ENCODE data around the gene TPO.

DNA sequence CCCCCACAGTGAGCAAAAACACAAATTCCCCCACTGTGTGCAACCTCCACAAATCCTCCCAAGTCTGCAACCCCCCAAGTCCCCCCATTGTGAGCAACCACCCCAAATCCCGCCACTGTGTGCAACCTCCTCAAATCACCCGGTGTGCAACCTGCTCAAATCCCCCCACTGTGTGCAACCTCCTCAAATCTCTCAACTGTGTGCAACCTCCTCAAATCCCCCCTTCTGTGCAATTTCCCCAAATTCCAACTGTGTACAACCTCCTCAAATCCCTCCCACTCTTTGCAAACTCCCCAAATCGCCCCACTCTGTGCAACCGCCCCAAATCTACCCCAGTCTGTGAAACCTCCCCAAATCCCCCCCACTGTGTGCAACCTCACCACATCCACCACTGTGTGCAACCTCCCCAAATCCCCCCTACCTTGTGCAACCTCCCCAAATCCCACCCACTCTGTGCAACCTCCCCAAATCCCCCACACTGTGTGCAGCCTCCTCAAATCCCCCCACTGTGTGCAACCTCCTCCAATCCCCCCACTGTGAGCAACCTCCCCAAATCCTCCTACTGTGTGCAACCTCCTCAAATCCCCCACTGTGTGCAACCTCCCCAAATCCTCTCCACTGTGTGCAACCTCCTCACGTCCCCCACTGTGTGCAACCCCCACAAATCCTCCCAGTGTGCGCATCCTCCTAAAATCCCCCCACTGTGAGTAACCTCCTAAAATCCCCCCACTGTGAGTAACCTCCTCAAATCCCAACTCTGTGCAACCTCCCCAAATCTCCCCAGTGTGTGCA lies 115.2 kb downstream of the TPO start:
- TF ChIP-seq POLR2A (IDR thresholded peaks at IDR 0.05), result no peak
- no peak for TF ChIP-seq CTCF (IDR thresholded peaks at IDR 0.05)
- TF ChIP-seq EP300 (IDR thresholded peaks at IDR 0.05), result no peak
